Right lobe of liver (tissue), 4 donors: Measurements from ENCODE around the gene MTCL3.

Experiments
- POLR2A ChIP-seq: fragments of 450-650 bp; IDR thresholded peaks from one replicate; pipeline ENCODE4 v1.6.1; 2017; ENCODE audit warnings: antibody characterized with exemption, mild to moderate bottlenecking
- TF ChIP-seq, protein P1 (sequence below), 4 donors: fragments of 200-600 bp in 3 of 4; fragments of 450-650 bp in 1 of 4; IDR thresholded peaks; one replicate each; pipeline versions ENCODE4 v1.5.1 to v1.8.0; 2016 to 2022; ENCODE audit warnings: antibody characterized with exemption in 4 of 4, mild to moderate bottlenecking in 2 of 4
- donor health status: DM: no; HTN: no; CAD: no.
- donor health status: DM: no; HTN: no; CAD: no.
- donor health status: DM: no; HTN: yes; CAD: no.

- TF ChIP-seq, protein P1, sequence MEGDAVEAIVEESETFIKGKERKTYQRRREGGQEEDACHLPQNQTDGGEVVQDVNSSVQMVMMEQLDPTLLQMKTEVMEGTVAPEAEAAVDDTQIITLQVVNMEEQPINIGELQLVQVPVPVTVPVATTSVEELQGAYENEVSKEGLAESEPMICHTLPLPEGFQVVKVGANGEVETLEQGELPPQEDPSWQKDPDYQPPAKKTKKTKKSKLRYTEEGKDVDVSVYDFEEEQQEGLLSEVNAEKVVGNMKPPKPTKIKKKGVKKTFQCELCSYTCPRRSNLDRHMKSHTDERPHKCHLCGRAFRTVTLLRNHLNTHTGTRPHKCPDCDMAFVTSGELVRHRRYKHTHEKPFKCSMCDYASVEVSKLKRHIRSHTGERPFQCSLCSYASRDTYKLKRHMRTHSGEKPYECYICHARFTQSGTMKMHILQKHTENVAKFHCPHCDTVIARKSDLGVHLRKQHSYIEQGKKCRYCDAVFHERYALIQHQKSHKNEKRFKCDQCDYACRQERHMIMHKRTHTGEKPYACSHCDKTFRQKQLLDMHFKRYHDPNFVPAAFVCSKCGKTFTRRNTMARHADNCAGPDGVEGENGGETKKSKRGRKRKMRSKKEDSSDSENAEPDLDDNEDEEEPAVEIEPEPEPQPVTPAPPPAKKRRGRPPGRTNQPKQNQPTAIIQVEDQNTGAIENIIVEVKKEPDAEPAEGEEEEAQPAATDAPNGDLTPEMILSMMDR (IDR thresholded peaks at IDR 0.05): no peak
- TF ChIP-seq POLR2A: no peak
Observed at GRCh38 chr6:127451388-127451787, 67.7 kb downstream of the MTCL3 start.
